ENCODE measurements around the gene LCK.

Gene LCK

GRCh38 chr1:32333251-32333963 is 82.3 kb downstream of the LCK start:
- Mint-ChIP-seq H3K27me3 (ENCODE audit: low read depth) (no peaks in the 10 kb centered on the region), H3K4me3 (no peak overlapping the region), H3K9me3 (no peaks in the 10 kb centered on the region), H3K27ac (peak overlapping the region; percentile 2), H3K36me3 (ENCODE audit: low read depth) (peaks cover 45% of the 10 kb centered on the region), H3K4me1 (ENCODE audit: low read depth) (peaks cover 29% of the 10 kb centered on the region)
- no peak for DNase-seq (ENCODE audit: low spot score)

DNA sequence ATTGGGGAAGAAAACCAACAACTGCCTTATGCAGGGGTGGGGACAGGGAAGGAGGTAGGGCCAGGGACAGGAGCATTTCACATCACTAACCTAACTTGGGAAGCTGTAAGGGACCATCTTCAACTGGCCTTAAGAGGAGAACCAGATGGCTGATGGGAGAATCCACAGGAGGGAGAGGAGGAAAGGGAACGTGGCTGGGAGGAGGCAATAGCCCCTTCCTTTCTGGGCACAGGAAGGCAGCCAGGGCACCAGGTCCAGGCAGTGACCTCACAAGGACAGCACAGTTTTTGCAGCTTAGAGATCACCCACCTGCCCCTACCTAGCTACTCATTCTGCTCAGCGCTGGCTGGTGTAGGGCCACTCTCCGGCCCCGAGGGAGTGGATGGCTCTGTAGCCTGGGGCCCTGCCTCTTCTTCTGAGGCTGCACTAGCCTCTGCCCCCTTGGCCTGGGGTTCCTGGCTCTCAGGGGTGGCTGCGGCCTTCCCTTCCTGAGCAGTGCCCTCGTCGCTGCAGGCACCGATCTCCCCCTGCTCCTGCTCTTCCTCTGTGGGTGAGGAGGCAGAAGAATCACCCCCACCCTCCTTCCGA is 83.3 kb downstream of the LCK start:
- Mint-ChIP-seq H3K4me1 (ENCODE audit: low read depth) (peaks cover 33% of the 10 kb centered on the region), H3K9me3 (no peaks in the 10 kb centered on the region), H3K27me3 (ENCODE audit: low read depth) (no peaks in the 10 kb centered on the region), H3K4me3 (peak overlapping the region; percentile 87), H3K36me3 (ENCODE audit: low read depth) (peaks cover 36% of the 10 kb centered on the region), H3K27ac (no peak overlapping the region)
- DNase-seq (ENCODE audit: low spot score) = no peak

GRCh38 chr1:32334864-32335534 is 83.9 kb downstream of the LCK start:
- DNase-seq (ENCODE audit: low spot score) = peak; percentile 49
- peaks cover 33% of the 10 kb centered on the region for H3K36me3 Mint-ChIP-seq (ENCODE audit: low read depth)
- H3K4me3 Mint-ChIP-seq = peak overlapping the region; percentile 87
- peaks cover 33% of the 10 kb centered on the region for H3K4me1 Mint-ChIP-seq (ENCODE audit: low read depth)
- H3K9me3 Mint-ChIP-seq = no peaks in the 10 kb centered on the region
- H3K27me3 Mint-ChIP-seq (ENCODE audit: low read depth) = no peaks in the 10 kb centered on the region
- H3K27ac Mint-ChIP-seq = peak overlapping the region; percentile 63

DNA sequence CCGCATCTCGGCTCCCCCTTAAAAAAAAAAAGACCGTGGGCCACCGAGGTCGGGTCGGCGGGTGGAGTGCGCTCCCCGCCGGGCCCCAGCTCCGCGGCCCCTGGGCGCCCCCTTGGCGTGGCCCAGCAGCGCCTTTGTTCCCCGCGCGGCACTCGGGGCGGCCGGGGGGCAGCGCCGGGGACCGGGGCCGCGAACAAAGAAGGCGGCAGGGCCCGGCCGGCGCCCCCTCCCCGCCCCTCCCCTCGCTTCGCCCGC is 84.4 kb downstream of the LCK start:
- H3K4me1 Mint-ChIP-seq (ENCODE audit: low read depth) = peaks cover 33% of the 10 kb centered on the region
- H3K27me3 Mint-ChIP-seq (ENCODE audit: low read depth) = no peaks in the 10 kb centered on the region
- H3K36me3 Mint-ChIP-seq (ENCODE audit: low read depth) = peaks cover 33% of the 10 kb centered on the region
- H3K4me3 Mint-ChIP-seq = peak overlapping the region; percentile 16
- DNase-seq (ENCODE audit: low spot score) = no peak
- H3K27ac Mint-ChIP-seq = no peak overlapping the region
- H3K9me3 Mint-ChIP-seq = no peaks in the 10 kb centered on the region

All from T-helper 2 cell treated with Interferon-gamma antibody and Interleukin-4, amounts not matched to agents 5 μg/mL and 100 μg/mL, for 36 hours (primary cell).